ENCODE results near the gene ERMARD.

The ERMARD gene

GRCh38 chr6:169803271-169803811, 51.9 kb downstream of the ERMARD start:
- DNase-seq: no peak

- no peak for DNase-seq
Observed at GRCh38 chr6:169803816-169804340, 52.5 kb downstream of the ERMARD start.

- DNase-seq: no peak
Observed at GRCh38 chr6:169804427-169804826, 53.0 kb downstream of the ERMARD start.

GRCh38 chr6:169805242-169805838, 53.9 kb downstream of the ERMARD start:
- no peak for DNase-seq

- no peak for DNase-seq
Observed at GRCh38 chr6:169806701-169807100, 55.3 kb downstream of the ERMARD start.

GRCh38 chr6:169807229-169807628, 55.8 kb downstream of the ERMARD start:
- DNase-seq: no peak

- no peak for DNase-seq
Observed at GRCh38 chr6:169807699-169808607, 56.5 kb downstream of the ERMARD start.

- DNase-seq: no peak
Observed at GRCh38 chr6:169808608-169808967, 57.2 kb downstream of the ERMARD start.

- no peak for DNase-seq
Observed at GRCh38 chr6:169809386-169809785, 58.0 kb downstream of the ERMARD start.

- DNase-seq: peak in 1 of 2 experiments; percentile 24
Observed at GRCh38 chr6:169810066-169810989, 58.9 kb downstream of the ERMARD start.

- no peak for DNase-seq
Observed at GRCh38 chr6:169811072-169811471, 59.6 kb downstream of the ERMARD start.

GRCh38 chr6:169811521-169812256, 60.3 kb downstream of the ERMARD start:
- DNase-seq: no peak

GRCh38 chr6:169812257-169812644, 60.8 kb downstream of the ERMARD start:
- DNase-seq: no peak

- no peak for DNase-seq
Observed at GRCh38 chr6:169813969-169814368, 62.5 kb downstream of the ERMARD start.

GRCh38 chr6:169816054-169816453, 64.6 kb downstream of the ERMARD start:
- no peak for DNase-seq

- no peak for DNase-seq
Observed at GRCh38 chr6:169816975-169817374, 65.6 kb downstream of the ERMARD start.

GRCh38 chr6:169820358-169820757, 68.9 kb downstream of the ERMARD start:
- no peak for DNase-seq

- no peak for DNase-seq
Observed at GRCh38 chr6:169824021-169824420, 72.6 kb downstream of the ERMARD start.

- DNase-seq: no peak
Observed at GRCh38 chr6:169824848-169825557, 73.6 kb downstream of the ERMARD start.

- no peak for DNase-seq
Observed at GRCh38 chr6:169825558-169826225, 74.3 kb downstream of the ERMARD start.

GRCh38 chr6:169826697-169827096, 75.3 kb downstream of the ERMARD start:
- no peak for DNase-seq
